ENCODE data around the gene ITGA5.

Gene ITGA5

DNA sequence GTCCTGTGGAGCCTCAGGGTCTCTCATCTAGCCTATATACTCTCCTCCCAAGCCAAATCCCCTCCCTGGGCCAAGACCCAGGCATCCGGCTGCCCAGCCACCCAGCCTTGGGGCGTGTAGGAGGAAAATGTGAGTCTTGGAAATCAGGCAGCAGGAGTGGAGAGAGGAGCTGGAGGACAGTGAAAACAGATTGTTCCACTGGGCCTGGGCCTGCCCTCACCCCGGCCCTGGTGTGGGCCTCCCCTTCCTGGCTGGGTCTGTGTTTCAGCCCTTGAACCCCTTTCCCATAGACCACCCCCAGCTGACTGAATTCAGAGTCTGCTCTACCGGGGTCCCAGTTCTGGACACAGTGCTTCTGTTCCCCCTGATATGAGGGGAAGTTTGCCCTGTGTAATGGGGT, 6.7 kb downstream of the ITGA5 start:
- no peak for DNase-seq

DNA sequence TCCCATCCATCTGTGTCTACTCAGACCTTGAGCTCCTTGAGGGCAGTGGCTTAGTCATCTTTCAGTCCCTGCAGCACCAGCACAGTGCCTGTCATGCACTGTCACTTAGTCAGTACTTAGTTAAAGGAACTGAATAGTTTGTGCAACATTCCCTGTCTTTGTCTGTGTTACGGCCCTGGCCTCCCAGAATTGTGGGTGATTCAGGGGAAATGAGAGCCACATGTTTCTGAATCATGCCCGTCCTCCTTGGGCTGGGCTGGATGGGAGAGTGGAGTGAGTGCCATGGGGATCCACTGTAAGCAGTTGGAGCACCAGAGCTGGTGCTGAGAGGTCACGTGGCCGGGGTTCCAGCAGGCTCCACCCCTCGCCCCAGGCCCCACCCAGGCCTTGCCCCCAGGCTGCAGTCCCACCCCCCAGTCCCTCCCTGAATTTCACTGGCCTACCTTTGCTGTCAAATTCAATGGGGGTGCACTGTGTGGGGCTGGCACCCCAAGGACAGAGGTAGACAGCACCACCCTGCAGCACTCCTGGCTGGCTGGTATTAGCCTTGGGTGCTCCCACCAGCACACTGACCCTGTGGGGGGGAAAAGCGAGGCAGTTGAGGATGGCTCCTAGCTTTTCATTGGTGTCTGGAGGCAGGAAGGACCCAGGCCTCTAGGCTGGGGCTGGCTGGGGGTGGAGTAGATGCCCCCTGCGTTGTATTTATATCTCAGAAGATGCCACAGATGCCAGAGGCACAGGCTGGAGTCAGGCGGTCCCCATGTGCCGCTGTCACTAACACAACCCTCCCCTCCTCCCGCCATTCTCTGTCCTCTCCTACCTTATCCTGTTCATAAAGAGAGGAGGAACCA, 7.5 kb downstream of the ITGA5 start:
- DNase-seq, result no peak

DNA sequence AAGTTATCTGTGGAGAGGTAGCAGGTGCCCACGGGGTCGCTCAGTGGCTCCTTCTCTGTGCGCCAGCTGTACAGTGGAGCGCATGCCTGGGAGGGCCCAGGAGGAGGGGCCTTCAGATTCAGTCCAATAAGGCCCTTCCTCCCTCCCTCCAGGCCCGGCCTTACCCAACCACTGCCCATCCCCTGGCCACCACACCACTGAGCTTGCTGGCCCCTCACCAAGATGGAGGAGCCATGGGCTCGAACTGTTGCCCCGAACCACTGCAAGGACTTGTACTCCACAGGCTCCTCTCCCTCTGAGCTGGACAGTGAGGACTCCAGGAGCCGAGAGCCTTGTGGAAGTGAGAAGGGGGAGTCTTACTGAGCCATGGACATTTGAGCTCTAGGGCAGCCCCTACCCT, 9.8 kb downstream of the ITGA5 start:
- no peak for DNase-seq

DNA sequence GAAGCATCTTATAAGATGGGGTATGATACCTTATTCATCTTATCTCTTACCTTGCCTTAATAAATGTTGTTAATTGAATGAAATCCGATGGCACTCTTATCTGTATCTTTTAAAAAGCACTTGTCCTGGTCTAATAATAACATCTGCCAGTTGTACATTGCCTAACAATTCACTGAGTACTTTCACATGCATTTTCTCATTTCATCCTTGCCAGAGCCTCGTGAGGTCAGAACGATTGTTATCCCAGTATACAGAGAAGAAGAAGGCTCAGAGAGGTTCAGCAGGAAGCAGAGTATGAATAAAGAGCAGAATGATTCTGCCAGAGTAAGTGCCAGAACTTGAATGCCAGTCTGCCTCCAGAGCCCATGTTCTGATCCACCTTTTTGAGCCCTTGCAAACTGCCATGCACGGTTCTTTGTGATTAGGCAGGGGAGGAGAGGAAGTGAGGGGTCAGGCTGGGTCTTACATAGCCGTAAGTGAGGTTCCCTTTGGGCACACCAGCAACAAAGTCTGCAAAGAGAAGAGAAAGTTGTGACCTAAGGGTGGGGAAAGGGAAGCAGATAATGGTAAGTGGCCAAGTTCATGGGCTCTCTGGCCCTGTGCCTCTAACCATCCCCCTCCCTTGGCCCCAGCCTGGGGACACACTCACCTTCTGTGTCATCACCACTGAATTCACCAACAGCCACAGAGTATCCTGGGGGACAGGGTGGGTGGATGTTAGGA, 11.7 kb downstream of the ITGA5 start:
- DNase-seq, result no peak

DNA sequence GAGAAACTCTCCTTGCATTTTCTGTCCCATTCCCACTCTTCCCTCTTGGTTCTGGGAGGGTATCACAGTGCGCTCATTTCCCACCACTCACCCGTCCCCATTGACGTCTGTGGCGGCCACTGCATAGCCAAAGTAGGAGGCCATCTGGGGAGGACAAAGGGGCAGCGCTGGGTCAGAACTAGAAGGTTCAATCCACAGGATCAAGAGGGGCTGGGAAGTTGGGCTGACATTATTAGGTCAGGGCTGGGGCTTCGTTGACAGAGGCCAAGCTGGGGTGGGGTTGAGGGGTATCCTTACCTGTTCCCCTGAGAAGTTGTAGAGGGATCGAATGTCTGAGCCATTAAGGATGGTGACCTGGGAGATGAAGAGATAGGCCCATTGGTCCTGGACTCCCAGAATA, 13.5 kb downstream of the ITGA5 start:
- no peak for DNase-seq

DNA sequence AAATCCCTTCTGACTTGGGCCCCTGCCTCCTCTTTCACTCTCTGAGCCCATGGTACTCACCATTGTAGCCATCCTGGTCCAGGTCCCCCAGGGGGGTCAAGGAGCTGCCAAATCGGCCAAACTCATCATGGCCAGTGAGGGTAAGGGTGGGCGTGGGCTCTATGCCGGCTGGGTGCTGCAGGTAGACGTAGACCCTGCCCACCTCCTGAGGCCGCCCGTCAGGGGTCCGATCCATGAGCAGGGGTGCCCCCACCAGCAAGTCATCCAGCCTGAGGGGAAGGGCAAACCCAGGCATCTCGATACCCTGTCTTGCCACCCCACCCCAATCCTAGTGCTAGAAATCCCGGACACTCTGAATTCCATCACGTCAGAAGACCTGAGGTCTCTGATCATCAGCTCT, 14.0 kb downstream of the ITGA5 start:
- no peak for DNase-seq

DNA sequence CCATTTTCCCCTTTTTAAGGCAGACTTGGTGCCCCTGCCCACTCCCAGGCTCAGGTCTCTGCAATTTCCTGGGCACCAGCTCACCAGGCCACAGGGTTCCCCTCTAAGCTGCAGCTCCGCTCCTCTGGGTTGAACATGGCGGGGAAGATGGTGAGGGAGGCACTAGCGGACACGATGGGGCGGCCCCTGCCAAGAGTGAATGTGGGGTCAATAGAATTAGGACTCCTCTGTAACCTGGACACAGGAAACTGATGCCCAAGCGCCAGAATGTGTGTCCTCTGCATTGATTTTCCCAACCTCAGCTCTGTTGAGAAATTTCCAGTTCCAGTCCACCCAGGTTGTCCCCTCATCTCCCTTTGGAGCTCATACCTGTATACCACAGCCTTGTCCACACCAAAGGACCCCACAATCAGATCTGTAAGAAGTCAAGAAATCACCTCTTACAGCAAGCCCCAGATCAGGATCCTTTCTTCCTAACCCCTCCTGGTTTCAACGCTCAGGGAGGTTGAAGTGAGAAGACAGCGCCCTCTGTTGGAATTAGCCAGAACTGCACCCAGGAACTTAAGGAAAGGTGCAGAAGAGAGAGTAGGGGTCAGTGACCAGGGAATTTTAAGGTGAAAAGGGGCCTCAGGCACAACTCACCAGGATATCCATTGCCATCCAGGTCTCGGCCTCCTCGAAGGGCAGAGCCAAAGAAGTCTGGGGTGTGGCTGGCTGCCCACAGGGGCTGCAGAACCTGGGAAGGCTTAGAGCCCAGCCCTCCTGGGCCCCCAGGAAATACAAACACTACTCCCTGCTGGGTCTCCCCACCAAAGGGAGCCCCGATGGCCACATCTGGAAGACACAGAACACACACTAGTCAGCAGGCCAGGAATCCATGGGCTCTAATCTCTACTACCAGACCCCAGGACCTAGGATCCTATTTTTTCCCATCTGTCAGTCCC, 14.7 kb downstream of the ITGA5 start:
- DNase-seq, result no peak

DNA sequence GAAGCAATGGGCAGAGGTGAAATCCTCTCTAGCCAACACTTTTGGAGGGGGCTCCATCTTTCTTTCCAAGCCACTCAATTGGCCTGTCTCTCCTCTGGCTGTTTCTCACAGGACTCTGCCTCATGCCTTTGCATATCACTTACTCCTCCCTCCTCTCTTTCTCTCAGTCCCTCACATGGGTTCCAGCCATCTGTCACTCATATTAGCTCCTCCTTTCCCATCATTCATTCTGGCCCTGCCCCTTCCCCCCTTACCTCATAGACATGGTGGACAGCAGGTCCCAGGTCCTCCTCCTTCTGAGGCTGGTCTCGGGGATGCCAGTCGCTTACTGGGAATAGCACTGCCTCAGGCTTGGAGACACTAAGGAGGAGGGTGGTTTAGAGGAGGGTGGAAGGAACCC, 17.9 kb downstream of the ITGA5 start:
- no peak for DNase-seq

DNA sequence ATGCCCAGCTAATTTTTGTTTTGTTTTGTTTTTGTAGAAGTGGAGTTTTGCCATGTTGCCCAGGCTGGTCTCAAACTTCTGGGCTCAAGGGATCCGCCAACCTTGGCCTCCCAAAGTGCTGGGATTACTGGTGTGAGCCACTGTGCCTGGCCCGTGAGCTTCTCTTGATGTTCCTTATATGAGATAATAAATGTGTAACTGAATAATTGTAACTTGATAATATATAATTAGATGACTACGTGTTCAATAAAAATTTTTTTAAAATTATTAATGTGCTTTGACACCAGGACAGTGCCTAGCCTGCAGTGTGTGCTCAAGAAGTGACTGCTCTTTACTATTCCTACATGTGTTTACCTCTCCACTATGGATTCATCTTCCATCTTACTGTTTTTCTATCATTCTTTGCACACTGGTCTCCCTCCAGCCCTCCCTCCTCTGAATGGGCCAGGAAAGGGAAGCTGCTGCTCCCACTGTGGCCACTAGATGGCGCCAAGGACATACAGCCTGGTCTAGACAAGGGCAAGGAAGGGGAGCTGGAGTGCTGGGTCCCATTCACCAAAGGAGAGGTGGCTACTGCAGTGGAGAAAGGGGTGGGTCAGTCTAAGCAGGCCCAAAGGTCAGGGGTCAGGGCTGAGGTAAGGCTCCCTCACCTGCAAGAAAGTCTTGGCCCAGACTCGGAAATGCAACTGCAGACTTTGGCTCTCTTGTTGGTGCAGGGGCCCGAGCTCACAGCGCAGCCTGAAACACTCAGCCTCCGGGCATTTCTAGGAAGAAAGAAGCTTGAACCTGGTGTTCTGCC, 19.9 kb downstream of the ITGA5 start:
- peak; percentile 68 for DNase-seq

DNA sequence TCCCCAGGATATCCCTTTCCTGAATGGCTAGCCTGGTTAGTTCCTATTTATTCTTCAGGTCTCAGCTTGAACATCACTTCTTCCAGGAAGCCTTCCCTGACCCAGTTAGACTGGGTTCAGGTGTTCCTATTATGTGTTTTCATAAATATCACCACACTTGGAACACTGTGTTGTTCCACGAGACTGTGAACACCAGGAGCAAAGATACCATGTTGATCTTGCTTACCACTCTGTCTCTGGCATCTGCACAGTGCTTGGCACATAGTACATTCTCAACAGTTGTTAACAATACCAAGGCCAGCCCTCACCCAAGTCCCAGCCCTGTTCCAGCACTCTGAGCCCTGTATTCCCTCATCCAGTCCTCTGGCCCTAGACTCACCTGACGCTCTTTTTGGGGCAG, 20.8 kb downstream of the ITGA5 start:
- DNase-seq, result no peak

DNA sequence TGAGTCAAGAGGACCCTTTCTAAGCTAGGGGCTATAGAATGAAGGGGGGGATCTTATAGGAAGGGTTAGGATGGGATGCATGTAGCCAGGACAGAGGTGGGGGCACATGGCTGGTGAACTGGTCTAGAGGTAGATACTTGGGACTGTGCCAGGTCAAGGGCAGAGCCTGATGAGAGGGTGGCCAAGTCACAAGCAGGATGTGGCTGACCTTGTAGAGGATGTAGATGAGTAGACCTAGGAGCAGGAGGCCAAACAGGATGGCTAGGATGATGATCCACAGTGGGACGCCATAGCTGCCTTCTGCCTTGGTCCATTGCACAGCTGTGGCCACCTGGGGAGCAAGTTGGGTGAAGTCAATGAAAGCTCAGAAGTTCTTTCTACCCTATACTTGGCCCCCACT, 21.9 kb downstream of the ITGA5 start:
- no peak for DNase-seq

DNA sequence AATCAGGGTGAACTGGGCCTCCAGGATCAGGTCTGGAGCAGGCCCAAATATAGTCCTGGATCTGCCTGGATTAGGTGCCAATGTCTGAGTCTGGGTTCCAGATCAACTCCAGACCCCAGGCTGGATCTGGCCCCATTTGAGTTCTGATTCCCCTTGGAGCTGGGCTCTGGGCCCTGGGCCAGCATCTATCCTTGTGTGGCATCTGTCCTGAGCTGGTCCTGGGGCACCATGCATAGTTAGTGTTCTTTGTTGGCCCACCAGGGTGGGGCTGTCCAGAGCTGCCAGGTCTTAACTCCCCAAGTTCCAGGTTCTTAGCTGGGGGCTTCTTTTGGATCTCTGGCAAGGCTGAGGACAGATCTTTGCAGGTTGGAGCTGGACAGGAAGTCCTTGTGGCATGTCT, 23.5 kb downstream of the ITGA5 start:
- DNase-seq, result no peak

DNA sequence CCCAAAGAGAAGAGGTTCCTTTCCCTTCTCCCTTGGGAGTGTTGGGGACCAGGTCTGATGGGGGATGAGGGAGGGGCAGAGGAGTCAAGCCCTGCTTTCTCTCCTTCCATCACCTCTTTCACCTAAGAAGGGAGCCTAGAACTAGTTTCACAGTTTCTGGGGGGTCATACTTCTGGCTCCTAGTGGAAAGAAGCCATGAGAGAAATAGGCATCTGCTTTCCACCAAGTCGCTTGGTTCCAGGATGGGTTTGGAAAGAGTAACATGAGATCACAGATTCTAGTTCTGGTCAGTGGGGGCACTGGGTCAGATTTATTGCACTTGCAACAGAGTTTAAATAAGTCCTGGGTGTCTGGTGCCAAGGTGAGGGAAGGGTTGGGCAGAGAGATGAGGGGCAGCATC, 24.1 kb downstream of the ITGA5 start:
- no peak for DNase-seq

DNA sequence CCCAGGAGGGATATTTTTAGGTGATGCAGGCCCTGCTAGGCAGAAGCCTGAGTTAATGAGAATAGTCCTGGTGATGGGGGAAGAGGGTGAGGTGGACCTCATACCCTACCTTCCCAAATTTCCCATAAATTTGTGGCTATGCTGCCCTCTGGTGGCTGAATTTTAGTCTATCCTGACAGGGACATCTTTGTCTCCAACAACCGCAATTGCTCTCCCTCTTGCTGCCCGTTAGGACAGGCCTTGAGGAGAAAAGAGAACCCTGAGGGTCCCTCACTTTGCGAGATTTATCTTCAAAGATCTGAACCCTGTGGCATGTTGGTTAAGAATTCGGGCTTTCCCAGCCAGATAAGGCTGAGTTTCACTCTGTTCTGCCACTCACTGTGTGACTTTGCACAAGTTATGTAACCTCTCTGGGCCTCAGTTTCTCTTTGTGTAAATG, 24.8 kb downstream of the ITGA5 start:
- DNase-seq, result no peak

DNA sequence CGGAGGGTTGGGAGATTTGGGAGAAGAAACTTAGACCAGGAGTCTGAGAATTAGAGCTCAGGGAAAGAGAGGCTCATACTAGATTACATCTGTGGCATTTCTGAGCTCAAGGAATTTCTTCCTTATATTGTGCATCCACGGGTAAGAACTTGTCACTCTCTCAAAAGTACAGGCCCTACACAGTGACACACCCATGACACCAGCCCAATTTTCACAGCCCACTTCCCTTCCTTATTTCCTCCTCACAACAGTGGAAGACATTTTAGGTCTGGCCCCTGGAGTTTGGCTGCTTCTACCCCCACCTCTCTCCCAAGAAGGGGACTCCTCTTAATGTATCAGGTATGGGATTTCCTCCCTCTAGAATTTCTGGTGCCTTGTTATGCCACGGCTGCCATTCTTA, 25.3 kb downstream of the ITGA5 start:
- DNase-seq, result no peak

DNA sequence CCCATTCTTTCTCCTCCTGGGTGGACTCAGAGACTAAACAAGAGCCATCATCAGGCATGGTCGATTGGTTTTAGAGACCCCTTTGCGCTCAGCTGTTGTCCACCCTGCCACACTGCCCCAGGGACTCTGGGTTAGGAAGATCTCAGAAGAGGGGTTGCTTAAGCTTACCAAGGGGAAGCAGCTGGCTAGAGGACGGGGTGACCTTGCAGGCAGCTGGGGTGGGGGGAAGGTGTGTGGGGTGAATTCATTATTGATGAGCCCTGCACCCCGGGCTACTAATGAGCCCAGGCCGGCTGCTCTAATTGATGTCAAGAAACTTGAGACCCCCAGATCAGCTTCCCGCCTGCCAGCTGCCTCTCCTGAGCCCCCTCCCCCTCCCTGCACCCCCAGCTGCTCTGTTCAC, 25.9 kb downstream of the ITGA5 start:
- DNase-seq, result no peak

DNA sequence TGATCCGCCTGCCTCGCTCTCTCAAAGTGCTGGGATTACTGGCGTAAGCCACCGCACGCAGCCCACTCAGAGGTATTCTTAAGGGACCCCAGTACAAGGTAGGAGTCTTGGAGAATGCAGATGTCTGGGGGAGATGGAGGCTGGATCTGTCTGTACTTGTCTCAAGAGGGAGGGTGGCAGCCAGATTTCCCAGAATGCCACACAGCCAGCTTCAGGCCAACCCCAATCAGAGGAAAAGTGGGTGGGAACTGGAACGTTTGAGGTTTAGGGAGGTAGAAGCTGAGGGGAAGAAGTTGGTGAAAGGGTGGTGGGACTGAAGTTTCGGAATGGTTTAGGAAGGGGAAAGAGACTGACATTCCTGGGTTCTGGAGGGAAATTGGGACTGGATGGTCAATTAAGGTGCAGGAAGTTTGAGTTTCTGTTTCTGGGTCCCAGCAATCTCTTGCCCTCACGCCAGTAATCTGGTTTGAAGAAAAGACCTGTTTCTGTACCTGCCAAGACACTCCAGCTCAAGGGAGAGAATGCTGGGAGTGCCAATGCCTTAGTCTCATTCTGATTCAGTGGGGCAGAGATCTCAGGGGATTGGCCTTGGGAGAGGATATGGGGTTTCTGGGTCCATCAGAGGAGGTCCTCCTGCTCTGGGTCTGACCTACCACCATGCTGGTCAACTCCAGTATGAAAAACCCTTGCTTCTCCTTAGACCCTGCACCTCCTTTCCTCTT, 26.4 kb downstream of the ITGA5 start:
- DNase-seq, result no peak

DNA sequence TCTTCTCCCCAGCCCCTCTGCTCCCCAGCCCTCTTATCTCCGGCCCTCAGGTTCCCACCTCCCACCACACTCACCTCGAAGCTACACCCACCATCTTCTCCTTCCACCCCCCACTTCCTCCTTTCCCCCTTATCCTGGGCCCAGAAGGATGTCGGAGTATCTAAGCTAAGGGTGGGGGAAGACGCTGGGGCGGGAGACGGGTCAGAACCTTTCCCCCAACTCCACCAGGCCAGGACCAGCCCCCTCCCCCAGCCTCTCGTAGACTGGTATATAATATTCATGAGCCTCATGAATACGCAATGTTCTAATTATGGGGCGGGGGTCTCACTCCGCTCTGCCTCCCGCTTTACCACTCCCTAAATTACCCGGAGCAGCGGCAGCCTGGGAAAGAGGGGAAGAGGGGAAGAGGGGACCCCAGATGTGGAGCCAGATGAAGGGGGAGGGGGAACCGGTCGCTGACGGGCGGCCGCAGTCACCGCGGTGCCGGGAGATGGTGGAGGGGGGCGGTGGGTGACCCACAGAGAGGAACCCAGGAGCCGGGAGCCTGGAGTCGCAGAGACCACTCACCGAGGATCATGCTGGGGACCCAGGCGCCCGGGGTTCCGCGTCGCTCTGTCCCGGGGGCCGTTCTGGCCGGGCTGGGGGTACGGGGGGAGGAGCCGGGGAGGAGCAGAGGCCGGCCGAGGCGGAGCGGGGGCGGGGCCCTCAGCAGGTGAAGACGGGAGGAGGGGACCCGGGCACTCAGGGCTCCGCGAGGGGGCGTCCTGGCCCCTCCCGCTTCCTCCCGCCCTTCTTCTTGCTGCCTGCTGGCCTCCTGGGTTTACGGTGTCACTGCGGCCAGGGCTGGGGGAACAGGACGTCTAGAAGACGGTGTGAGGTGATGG, 28.2 kb downstream of the ITGA5 start:
- DNase-seq, result no peak

DNA sequence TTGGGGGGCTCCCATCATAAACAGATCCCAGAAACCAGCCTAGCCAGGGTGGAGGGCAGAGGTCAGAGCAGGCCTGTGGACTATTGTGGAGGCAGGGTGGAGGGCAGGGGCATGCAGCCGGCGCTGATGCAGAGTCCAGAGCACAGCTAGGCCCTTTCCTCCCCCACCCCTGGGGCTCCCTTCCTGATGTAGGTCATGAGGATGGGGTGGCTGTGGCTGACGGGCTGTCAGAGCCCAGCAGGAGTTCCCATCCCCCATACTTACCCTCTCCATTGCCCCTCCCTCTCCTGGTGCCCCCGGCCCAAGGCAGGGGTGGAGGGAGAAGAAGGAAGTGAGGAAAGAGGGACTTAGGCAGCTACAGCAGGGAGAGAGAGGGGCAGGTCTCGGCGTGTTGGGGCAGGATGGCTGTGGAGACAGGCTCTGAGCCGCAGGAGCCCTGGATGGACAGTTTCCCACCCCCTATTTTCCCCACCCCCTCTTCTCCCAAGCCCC, 28.8 kb downstream of the ITGA5 start:
- no peak for DNase-seq

DNA sequence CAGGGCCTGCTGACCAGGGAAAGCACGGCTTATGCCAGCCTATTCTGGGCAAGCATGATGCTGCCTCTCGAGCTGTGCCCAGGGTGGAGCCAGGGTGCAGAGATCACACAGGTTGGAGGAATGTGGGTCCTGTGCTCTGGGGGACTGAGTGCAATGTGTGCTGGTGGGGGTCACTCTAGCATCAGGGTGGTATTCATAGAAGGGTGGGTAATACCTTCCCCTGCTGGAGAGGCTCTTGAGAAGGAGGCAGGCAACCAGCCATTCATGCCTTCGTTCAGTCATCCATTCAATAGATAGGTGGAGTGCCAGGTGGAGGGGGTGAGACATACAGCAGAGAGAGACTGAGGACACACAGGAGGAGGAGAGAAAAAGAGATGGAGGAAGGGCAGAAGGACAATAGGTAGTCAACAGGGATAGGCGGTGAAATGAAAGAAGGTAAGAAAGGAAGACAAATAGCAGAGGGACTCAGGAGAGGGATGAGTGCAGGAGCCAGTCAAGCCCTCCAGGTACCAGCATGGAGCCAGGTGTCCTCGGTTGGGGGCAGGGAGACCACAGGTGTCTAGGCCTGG, 29.4 kb downstream of the ITGA5 start:
- DNase-seq, result no peak
